ENCODE measurements around the gene ZNF668.

DNA sequence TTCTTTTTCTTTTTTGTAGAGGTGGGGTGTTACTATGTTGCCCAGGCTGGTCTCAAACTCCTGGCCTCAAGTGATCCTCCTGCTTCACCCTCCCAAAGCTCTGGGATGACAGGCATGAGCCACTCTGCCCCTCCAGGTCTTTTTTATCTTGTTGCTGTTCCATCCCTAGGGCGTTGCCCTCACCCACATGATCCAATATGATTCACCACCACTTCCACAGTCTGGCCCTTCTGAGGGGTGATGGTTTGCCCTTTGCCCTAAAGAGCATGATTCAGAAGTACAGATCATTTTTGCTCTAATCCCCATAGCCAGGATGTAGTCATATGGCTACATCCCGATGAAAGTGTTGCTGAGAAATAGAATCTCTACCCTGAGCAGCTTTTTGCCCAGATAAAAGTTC lies 21.9 kb downstream of the ZNF668 start:
- TF ChIP-seq, protein P1, sequence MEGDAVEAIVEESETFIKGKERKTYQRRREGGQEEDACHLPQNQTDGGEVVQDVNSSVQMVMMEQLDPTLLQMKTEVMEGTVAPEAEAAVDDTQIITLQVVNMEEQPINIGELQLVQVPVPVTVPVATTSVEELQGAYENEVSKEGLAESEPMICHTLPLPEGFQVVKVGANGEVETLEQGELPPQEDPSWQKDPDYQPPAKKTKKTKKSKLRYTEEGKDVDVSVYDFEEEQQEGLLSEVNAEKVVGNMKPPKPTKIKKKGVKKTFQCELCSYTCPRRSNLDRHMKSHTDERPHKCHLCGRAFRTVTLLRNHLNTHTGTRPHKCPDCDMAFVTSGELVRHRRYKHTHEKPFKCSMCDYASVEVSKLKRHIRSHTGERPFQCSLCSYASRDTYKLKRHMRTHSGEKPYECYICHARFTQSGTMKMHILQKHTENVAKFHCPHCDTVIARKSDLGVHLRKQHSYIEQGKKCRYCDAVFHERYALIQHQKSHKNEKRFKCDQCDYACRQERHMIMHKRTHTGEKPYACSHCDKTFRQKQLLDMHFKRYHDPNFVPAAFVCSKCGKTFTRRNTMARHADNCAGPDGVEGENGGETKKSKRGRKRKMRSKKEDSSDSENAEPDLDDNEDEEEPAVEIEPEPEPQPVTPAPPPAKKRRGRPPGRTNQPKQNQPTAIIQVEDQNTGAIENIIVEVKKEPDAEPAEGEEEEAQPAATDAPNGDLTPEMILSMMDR (IDR thresholded peaks at IDR 0.05) = no peak
- TF ChIP-seq RAD21 (conservative IDR thresholded peaks at IDR 0.05 in 1 of 2, IDR thresholded peaks at IDR 0.05 in 1 of 2) (no peak; a peak in 2 of 5 replicates), EP300 (IDR thresholded peaks at IDR 0.05) (no peak), POLR2A (IDR thresholded peaks at IDR 0.05; ENCODE audit: low read length) (no peak), RCOR1 (IDR thresholded peaks at IDR 0.05; ENCODE audit: low read depth, low read length) (no peak), RFX5 (IDR thresholded peaks at IDR 0.05) (no peak)
- TF ChIP-seq, protein P2, sequence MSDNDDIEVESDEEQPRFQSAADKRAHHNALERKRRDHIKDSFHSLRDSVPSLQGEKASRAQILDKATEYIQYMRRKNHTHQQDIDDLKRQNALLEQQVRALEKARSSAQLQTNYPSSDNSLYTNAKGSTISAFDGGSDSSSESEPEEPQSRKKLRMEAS (IDR thresholded peaks at IDR 0.05) = peak; percentile 76; the same call in 1 of the 2 replicates
